ENCODE measurements around the gene TOLLIP.
A peak's percentile ranks its signal among the peaks of the same experiment; 100 is the strongest.

TOLLIP gene

DNA sequence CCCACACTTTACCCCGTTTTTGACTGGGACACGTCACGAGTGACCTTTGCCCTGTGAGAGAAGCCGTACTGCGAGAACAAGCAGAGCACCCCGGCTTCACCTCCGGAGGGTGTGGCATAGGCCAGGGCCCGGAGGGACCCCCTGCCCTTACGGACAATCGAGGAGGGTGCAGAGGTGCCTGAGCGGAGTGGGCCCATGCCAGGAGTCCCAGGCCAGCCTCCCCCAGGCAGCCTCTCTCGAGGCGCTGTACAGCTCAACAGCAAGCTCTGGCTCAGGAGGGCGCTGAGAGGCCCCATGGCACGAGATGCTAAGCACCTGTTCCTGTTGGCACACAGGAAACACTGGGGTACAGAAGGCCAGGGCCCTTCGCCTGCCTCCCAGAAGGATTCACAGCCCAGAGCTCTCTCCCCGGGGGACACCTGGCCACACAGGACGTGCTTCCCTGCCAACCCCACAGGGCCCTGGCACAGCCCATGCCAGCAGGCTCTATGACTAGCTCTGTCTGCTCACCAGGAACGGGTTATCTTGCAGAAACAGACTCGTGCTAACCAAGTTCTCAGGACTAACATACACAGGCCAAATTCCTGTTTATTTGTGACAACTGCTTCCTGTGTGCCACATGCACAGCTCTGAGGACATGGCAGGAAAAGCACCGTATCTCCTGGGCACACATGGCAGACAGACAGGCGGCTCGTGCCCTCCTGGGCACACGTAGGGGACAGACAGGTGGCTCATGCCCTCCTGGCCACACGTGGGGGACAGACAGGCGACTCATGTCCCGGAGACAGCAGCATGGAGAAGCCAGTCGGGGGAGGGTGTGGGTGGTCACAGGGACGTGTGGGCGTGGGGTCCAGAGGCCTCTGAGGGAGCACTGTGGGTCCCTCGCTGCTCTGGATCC, 11.6 kb downstream of the TOLLIP start:
- DNase-seq = peak; percentile 21

DNA sequence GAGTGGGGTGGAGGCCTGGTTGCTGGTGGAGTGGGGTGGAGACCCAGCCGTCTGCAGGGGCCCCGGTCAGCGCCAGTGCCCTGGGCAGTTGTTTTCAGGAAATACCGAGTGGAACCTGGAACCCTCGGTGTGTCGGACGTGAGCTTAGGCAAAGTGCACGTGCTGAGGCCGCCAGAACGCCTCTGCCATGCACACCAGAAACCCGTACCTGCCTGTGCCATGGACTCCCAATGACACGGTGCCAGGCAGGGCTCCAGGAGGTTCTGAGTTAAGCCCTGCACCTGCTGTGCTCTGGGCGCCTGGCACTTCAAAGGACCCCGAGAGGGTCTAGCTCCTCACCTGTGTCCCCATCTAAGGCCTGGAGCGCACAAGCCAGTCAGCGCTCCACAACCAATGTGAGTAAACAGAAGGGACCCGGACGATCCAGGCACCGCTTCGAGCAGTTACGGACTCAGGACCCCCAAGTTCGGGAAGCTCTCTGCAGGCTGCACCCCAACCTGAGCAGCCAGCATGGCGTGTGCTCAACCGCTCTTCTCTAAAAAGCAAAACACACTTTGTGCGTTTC, 12.3 kb downstream of the TOLLIP start:
- DNase-seq = no peak

GRCh38 chr11:1296287-1296686, 13.1 kb downstream of the TOLLIP start:
- DNase-seq = no peak

DNA sequence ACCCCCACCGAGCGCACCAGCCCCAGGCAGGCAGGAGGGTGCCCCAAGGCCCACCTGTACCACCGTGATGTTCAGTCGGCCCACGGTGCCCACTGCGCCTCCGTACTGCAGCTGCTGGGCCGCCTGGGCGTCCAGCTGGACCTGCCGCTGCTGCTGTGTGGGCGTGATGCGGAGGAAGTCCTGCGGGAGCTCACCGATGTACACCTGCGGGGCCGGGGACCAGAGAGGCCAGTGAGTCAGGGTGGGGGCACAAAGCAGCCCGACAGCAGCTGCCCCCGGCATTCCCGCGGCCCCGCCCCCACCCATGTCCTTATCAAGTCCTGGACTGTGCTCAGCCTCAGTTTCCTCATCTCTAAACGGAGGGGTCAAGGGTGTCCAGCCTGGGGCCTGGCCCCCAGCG, 13.8 kb downstream of the TOLLIP start:
- peak; percentile 5 for DNase-seq

- DNase-seq = peak; percentile 6
Measured at GRCh38 chr11:1295086-1295485, 14.3 kb downstream of the TOLLIP start.

- DNase-seq = peak; percentile 38
Measured at GRCh38 chr11:1293619-1294015, 15.8 kb downstream of the TOLLIP start.

GRCh38 chr11:1292644-1293618, 16.5 kb downstream of the TOLLIP start:
- DNase-seq = peak; percentile 11

DNA sequence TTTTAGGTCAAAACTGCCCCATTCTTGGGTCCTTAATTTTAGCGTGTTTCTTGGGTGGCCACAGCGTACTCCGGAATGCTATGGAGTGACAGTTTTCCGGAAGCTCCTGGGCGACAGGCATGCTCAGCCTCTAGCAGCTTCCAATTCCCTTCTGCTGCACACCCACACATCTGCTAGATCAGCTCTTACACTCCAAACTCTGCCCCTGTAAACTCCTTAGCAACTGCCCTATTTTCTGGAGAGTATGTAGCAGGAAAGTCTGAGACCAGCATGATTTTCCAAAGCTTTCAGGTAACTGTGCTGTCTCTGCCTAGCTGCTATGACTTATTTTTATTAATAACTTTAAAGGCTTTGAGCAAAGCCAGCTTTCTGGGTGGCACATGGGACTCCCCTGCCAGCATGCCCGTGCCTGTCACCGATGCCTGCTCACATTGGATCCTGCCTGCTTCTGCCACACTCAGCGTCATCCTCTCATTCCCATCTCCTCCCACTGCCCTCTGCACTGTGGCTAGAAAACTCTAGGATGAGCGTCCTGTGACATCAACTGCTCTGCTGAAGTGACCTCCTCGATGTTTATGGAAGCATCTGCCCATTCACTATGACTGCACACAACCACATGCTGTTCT, 17.3 kb downstream of the TOLLIP start:
- peak; percentile 10 for DNase-seq

GRCh38 chr11:1291295-1292017, 18.0 kb downstream of the TOLLIP start:
- peak; percentile 13 for DNase-seq

GRCh38 chr11:1290052-1291040, 19.1 kb downstream of the TOLLIP start:
- DNase-seq = no peak

GRCh38 chr11:1289211-1289935, 20.1 kb downstream of the TOLLIP start:
- DNase-seq = no peak

- DNase-seq = no peak
Measured at GRCh38 chr11:1288426-1289151, 20.8 kb downstream of the TOLLIP start.

- DNase-seq = no peak
Measured at GRCh38 chr11:1287928-1288327, 21.5 kb downstream of the TOLLIP start.

- no peak for DNase-seq
Measured at GRCh38 chr11:1285876-1286275, 23.6 kb downstream of the TOLLIP start.

DNA sequence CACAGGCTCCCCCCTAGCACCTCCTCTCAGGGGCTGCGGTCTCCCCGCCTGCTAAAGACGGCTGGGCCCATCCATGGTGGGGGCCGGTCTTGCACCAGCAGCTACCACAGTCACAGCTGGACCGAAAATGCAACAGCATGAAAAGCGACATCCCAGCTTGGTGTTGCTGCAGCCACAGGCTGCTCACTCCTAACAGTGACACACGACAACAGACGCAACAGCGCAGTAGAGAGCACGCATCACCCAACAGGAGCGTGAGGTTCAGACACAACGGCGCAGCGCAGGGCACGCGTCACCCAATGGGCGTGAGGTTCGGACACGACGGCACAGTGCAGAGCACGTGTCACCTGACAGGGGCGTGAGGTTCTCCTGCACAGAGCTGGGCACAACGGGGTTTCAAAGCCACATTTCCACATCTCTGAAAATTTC, 24.1 kb downstream of the TOLLIP start:
- no peak for DNase-seq

- DNase-seq = no peak
Measured at GRCh38 chr11:1283906-1284305, 25.5 kb downstream of the TOLLIP start.

- DNase-seq = no peak
Measured at GRCh38 chr11:1283091-1283511, 26.3 kb downstream of the TOLLIP start.

DNA sequence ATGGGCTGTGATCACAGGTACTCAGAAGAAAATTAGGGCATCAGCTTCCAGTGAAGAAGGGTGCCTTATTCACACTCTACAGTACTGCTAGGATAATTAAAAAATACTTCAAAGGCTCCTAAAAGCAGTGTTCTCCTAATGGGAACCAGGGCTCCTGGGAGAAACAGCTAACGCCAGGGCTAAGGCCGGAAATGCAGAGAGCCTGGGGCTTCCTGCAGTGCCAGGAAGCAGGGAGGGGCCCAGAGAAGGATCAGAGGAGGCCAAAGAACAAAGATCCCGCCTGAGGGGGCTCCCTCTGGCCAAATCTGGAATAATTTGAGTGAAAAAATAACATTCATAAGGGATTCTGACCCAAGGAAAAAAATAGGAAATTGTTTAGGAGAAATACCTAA, 27.5 kb downstream of the TOLLIP start:
- no peak for DNase-seq

GRCh38 chr11:1281326-1281973, 28.0 kb downstream of the TOLLIP start:
- no peak for DNase-seq
